Suprapubic skin (tissue), 4 donors: ENCODE results near the gene RPH3AL. TPM values are rescaled to one million over a fixed set of nuclear protein-coding genes. Genes with fewer than 3 reads are reported as not detected.
A peak's percentile ranks its signal among the peaks of the same experiment; 100 is the strongest.

ENCODE experiments used
- DNase-seq, 2 donors: peaks; one replicate each; pipeline ENCODE4 v3.0.0-alpha.2; 2019; ENCODE audit warnings: low spot score in 2 of 2
- H3K27ac ChIP-seq: fragments of 200-600 bp; sonication (generic); one replicate; pipeline ENCODE4 v1.5.1; 2019
- H3K27me3 ChIP-seq: fragments of 200-600 bp; sonication (generic); one replicate; pipeline ENCODE4 v1.5.1; 2019
- H3K36me3 ChIP-seq: fragments of 200-600 bp; sonication (generic); one replicate; pipeline ENCODE4 v1.5.1; 2019
- H3K4me1 ChIP-seq: fragments of 200-600 bp; sonication (generic); one replicate; pipeline ENCODE4 v1.5.1; 2019
- H3K4me3 ChIP-seq: fragments of 200-600 bp; sonication (generic); one replicate; pipeline ENCODE4 v1.5.1; 2019; ENCODE audit warnings: mild to moderate bottlenecking
- H3K9me3 ChIP-seq: fragments of 200-600 bp; sonication (generic); one replicate; pipeline ENCODE4 v1.5.1; 2019
- CTCF ChIP-seq, 2 donors: fragments of 200-600 bp in 1 of 2; fragments of 450-650 bp in 1 of 2; sonication (generic) in 1 of 2; IDR thresholded peaks; one replicate each; pipeline ENCODE4 v1.5.1; 2016 to 2019; ENCODE audit warnings: antibody characterized with exemption in 2 of 2, mild to moderate bottlenecking in 1 of 2, moderate library complexity in 1 of 2
- EP300 ChIP-seq: sonication (generic); formaldehyde crosslinking; IDR thresholded peaks from one replicate; pipeline ENCODE4 v1.6.1; 2017; ENCODE audit warnings: antibody characterized with exemption
- POLR2A ChIP-seq, 2 donors: fragments of 450-650 bp; IDR thresholded peaks; one replicate each; pipeline ENCODE4 v1.6.1; 2017; ENCODE audit warnings: antibody characterized with exemption in 2 of 2, mild to moderate bottlenecking in 2 of 2, moderate library complexity in 2 of 2
- POLR2AphosphoS5 ChIP-seq, 3 donors: sonication (generic); formaldehyde crosslinking; IDR thresholded peaks; one replicate each; pipeline ENCODE4 v1.6.1; 2017; ENCODE audit warnings: antibody characterized with exemption in 3 of 3
- WGBS: methylation state at CpG from one replicate; pipeline ENCODE4 v1.1.5; 2018; 5-methylcytosine and 5-hydroxymethylcytosine counted together
- total RNA-seq, 4 donors: library from RNA; depleted of rRNA; stranded (reverse); fragments of >200 nt; gene quantifications; one replicate each; pipeline ENCODE4 v1.1.0, GENCODE V29; 2016

The RPH3AL gene
- total RNA-seq, 4 donors from 2014 or later: 1.7 to 39.5 (median 10.9) TPM

- peaks cover 58% of the 10 kb centered on the region for H3K27me3 ChIP-seq
- no peaks in the 10 kb centered on the region for H3K9me3 ChIP-seq
- no peak for DNase-seq
- no CpG with 5 or more reads among the region's 32 CpGs for WGBS
- peak overlapping the region; percentile 62 for H3K27ac ChIP-seq
- no peaks in the 10 kb centered on the region for H3K36me3 ChIP-seq
- H3K4me1 ChIP-seq: peaks cover 36% of the 10 kb centered on the region
- H3K4me3 ChIP-seq: peak overlapping the region; percentile 59
- TF ChIP-seq POLR2A (IDR thresholded peaks at IDR 0.05) (no peak), EP300 (no peak), POLR2AphosphoS5 (IDR thresholded peaks at IDR 0.05) (no peak), CTCF (IDR thresholded peaks at IDR 0.05) (no peak)
Observed at GRCh38 chr17:179781-180380, 172.7 kb downstream of the RPH3AL start.

- H3K4me1 ChIP-seq: peaks cover 36% of the 10 kb centered on the region
- no peak for DNase-seq
- H3K27ac ChIP-seq: no peak overlapping the region
- TF ChIP-seq CTCF (IDR thresholded peaks at IDR 0.05) (no peak), EP300 (no peak), POLR2A (IDR thresholded peaks at IDR 0.05) (no peak), POLR2AphosphoS5 (IDR thresholded peaks at IDR 0.05) (no peak)
- H3K27me3 ChIP-seq: peaks cover 57% of the 10 kb centered on the region
- H3K36me3 ChIP-seq: no peaks in the 10 kb centered on the region
- H3K4me3 ChIP-seq: no peak overlapping the region
- H3K9me3 ChIP-seq: no peaks in the 10 kb centered on the region
- WGBS: 42% methylated on average over 5 of the region's 5 CpGs
Observed at GRCh38 chr17:179066-179432, 173.6 kb downstream of the RPH3AL start.

DNA sequence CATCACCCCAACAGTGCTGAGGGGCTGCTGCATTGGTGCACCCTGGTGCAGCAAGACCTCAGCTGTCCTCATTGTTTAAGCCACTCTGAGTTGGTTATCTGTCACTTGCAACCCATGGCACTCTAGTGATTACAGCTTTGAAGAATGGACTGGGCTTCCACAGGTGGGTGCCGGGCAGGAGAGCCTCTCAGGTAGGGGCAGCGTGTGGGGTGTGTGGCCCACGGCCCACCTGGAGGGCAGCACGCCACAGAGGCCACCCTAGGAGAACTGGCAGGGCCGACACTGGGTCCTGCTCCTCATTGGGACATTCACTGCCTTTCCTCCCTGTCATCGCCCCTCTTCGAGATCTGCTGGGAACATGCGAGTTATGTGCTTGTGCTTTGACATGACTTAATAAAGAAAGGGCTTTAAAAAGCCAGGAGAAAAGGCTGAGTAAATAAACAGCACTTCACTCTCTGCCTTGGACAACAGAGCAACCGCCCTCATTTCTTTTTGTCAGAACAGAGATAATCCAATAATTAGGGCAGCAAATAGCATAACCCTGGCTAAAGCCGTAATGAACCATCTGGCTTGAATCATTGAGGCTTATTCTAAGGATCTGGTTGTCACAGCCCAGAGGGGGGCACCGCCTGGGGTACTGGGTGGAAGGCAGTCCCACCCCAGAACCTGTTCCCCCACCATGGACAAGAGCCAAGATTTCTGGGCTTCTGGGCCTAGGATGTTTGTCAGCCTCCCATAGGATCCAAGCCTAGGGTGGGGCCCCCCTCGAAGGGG is 174.1 kb downstream of the RPH3AL start:
- peaks cover 52% of the 10 kb centered on the region for H3K27me3 ChIP-seq
- no peak for DNase-seq

DNA sequence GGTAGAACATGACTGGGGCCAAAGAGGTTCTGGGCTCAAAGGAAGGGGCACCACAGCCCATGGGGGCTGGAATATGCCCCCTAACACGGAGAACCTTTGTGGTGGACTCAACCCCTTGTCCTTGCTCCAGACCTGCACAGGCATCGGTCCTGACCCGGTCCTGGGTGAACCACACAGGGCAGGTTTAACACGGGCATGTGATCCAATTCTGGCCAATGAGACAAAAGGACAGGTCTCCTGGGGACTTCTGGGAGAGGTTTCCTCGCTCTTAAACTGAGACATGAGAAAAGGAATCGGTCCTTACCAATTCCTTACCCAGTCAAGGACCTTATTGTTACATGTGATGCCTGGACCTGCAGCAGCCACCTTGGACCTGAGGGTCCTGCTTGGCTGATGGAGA is 174.8 kb downstream of the RPH3AL start:
- no peak for TF ChIP-seq EP300
- TF ChIP-seq POLR2AphosphoS5 (IDR thresholded peaks at IDR 0.05): no peak
- TF ChIP-seq CTCF (IDR thresholded peaks at IDR 0.05): no peak
- no peak for TF ChIP-seq POLR2A (IDR thresholded peaks at IDR 0.05)

More for the DNA sequence above, 174.1 kb downstream of the RPH3AL start:
- Histone ChIP-seq H3K4me3 (no peak overlapping the region), H3K9me3 (no peaks in the 10 kb centered on the region), H3K4me1 (peaks cover 36% of the 10 kb centered on the region), H3K36me3 (no peaks in the 10 kb centered on the region), H3K27ac (no peak overlapping the region)
- WGBS: 76% methylated on average over 11 of the region's 12 CpGs
- no peak for TF ChIP-seq EP300
- no peak for TF ChIP-seq CTCF (IDR thresholded peaks at IDR 0.05)
- TF ChIP-seq POLR2AphosphoS5 (IDR thresholded peaks at IDR 0.05): no peak
- TF ChIP-seq POLR2A (IDR thresholded peaks at IDR 0.05): no peak

GRCh38 chr17:177155-177554 is 175.5 kb downstream of the RPH3AL start:
- peaks cover 42% of the 10 kb centered on the region for H3K27me3 ChIP-seq
- TF ChIP-seq EP300 (no peak), POLR2AphosphoS5 (IDR thresholded peaks at IDR 0.05) (no peak), POLR2A (IDR thresholded peaks at IDR 0.05) (no peak)
- H3K27ac ChIP-seq: no peak overlapping the region
- H3K4me1 ChIP-seq: peaks cover 31% of the 10 kb centered on the region
- no peaks in the 10 kb centered on the region for H3K9me3 ChIP-seq
- no peak for DNase-seq
- H3K36me3 ChIP-seq: no peaks in the 10 kb centered on the region
- 85% methylated on average over 3 of the region's 3 CpGs for WGBS
- H3K4me3 ChIP-seq: no peak overlapping the region

More for the DNA sequence above, 174.8 kb downstream of the RPH3AL start:
- DNase-seq: no peak
- Histone ChIP-seq H3K9me3 (no peaks in the 10 kb centered on the region), H3K36me3 (no peaks in the 10 kb centered on the region), H3K4me3 (no peak overlapping the region), H3K27me3 (peaks cover 48% of the 10 kb centered on the region), H3K27ac (no peak overlapping the region), H3K4me1 (peaks cover 36% of the 10 kb centered on the region)
- WGBS: 82% methylated on average over 3 of the region's 6 CpGs
